HepG2 (cell line): ENCODE results near the gene PTMA. TPM values are rescaled to one million over a fixed set of nuclear protein-coding genes. Genes with fewer than 3 reads are reported as not detected.

Experiments
- AHR ChIP-seq: IDR thresholded peaks from 2 replicates; pipeline ENCODE4 v1.6.1; 2018; ENCODE audit warnings: missing genetic modification reagents, missing compliant biosample characterization
- FOXM1 ChIP-seq: sonication (generic); formaldehyde crosslinking; IDR thresholded peaks from 2 replicates; pipeline ENCODE4 v1.5.0; 2020; ENCODE audit warnings: missing genetic modification reagents
- GATAD1 ChIP-seq: IDR thresholded peaks from 2 replicates; pipeline ENCODE4 v1.6.1; 2016; ENCODE audit warnings: missing genetic modification reagents, missing compliant biosample characterization
- HOXA7 ChIP-seq: sonication (generic); formaldehyde crosslinking; IDR thresholded peaks from 2 replicates; pipeline ENCODE4 v1.8.1; 2022; ENCODE audit warnings: mild to moderate bottlenecking, missing genetic modification reagents, moderate library complexity
- KAT7 ChIP-seq: IDR thresholded peaks from 2 replicates; pipeline ENCODE4 v1.6.1; 2018; ENCODE audit warnings: borderline replicate concordance, missing compliant biosample characterization
- KDM4B ChIP-seq: sonication (generic); formaldehyde crosslinking; IDR thresholded peaks from 2 replicates; pipeline ENCODE4 v1.4.0; 2020; ENCODE audit warnings: missing genetic modification reagents
- MAX ChIP-seq: IDR thresholded peaks from 2 replicates; pipeline ENCODE4 v1.6.1; 2012; ENCODE audit warnings: inconsistent platforms
- MXD4 ChIP-seq: IDR thresholded peaks from 2 replicates; pipeline ENCODE4 v1.6.1; 2016; ENCODE audit warnings: mild to moderate bottlenecking, missing biosample characterization, missing genetic modification reagents
- NFIB ChIP-seq: sonication (generic); formaldehyde crosslinking; IDR thresholded peaks from 2 replicates; pipeline ENCODE4 v1.9.0; 2021; ENCODE audit warnings: missing genetic modification reagents, mild to moderate bottlenecking, borderline replicate concordance
- RXRA ChIP-seq: sonication (generic); formaldehyde crosslinking; IDR thresholded peaks from 2 replicates; pipeline ENCODE4 v1.5.1; 2020; ENCODE audit warnings: missing genetic modification reagents
- SOX13 ChIP-seq, 3 experiments: fragments of 450-650 bp in 1 of 3; sonication (generic) in 1 of 3; formaldehyde crosslinking in 1 of 3; IDR thresholded peaks in 2 of 3; conservative IDR thresholded peaks in 1 of 3; 2 replicates each; pipeline versions ENCODE4 v1.5.0 to v1.6.1; 2016 to 2020; ENCODE audit warnings: antibody characterized with exemption in 1 of 3, mild to moderate bottlenecking in 1 of 3, missing compliant biosample characterization in 1 of 3, missing genetic modification reagents in 1 of 3, moderate library complexity in 1 of 3
- SP4 ChIP-seq: sonication (generic); formaldehyde crosslinking; IDR thresholded peaks from 2 replicates; pipeline ENCODE4 v1.8.1; 2023; ENCODE audit warnings: mild to moderate bottlenecking, missing genetic modification reagents
- TOE1 ChIP-seq: sonication (generic); formaldehyde crosslinking; IDR thresholded peaks from 2 replicates; pipeline ENCODE4 v1.4.0; 2020; ENCODE audit warnings: mild to moderate bottlenecking, missing genetic modification reagents
- ZBTB14 ChIP-seq: sonication (generic); formaldehyde crosslinking; IDR thresholded peaks from 2 replicates; pipeline ENCODE4 v1.4.0; 2020; ENCODE audit warnings: missing genetic modification reagents
- ZEB1 ChIP-seq: IDR thresholded peaks from 2 replicates; pipeline ENCODE4 v1.6.1; 2012; ENCODE audit warnings: mild to moderate bottlenecking, low read depth, inconsistent platforms; ENCODE audit not compliant: insufficient replicate concordance
- ZKSCAN1 ChIP-seq: fragments of 150-350 bp; IDR thresholded peaks from 2 replicates; pipeline ENCODE4 v1.6.1; 2014; ENCODE audit warnings: low read length
- ZNF274 ChIP-seq: sonication (generic); formaldehyde crosslinking; IDR thresholded peaks from 2 replicates; pipeline ENCODE4 v1.5.1; 2020; ENCODE audit warnings: mild to moderate bottlenecking, missing genetic modification reagents
- ZNF280D ChIP-seq: sonication (generic); formaldehyde crosslinking; IDR thresholded peaks from 2 replicates; pipeline ENCODE4 v1.5.1; 2020; ENCODE audit warnings: mild to moderate bottlenecking, missing genetic modification reagents
- ZNF3 ChIP-seq: IDR thresholded peaks from 2 replicates; pipeline ENCODE4 v1.7.0; 2017; ENCODE audit warnings: inconsistent platforms
- ZNF383 ChIP-seq: sonication (generic); formaldehyde crosslinking; IDR thresholded peaks from 2 replicates; pipeline ENCODE4 v1.4.0; 2020; ENCODE audit warnings: missing genetic modification reagents, mild to moderate bottlenecking, borderline replicate concordance
- ZNF567 ChIP-seq: sonication (generic); formaldehyde crosslinking; IDR thresholded peaks from 2 replicates; pipeline ENCODE4 v1.8.1; 2023; ENCODE audit warnings: mild to moderate bottlenecking, missing genetic modification reagents, borderline replicate concordance
- polyA plus RNA-seq, 8 experiments: library from polyadenylated mRNA; depleted of rRNA in 3 of 8; stranded (reverse) in 7 of 8; unstranded in 1 of 8; fragments of >200 nt; fragmentation: Illumina TruSeq in 4 of 8; extraction: Trizol in 4 of 8; gene quantifications; 2 replicates each; pipeline versions ENCODE4 v1.2.1 to v1.2.3, GENCODE V29; 2011 to 2016; ENCODE audit warnings: low read depth in 4 of 8, missing spikeins in 1 of 8, mixed read lengths in 1 of 8; ENCODE audit not compliant: insufficient read depth in 1 of 8
- total RNA-seq, 5 experiments: library from RNA; depleted of rRNA; stranded (reverse); fragments of >200 nt; fragmentation: Illumina TruSeq; extraction: Trizol; gene quantifications; 2 replicates each; pipeline ENCODE4 v1.2.3, GENCODE V29; 2016; ENCODE audit warnings: low read depth in 1 of 5
- TF ChIP-seq, protein P1 (sequence below): sonication (generic); formaldehyde crosslinking; IDR thresholded peaks from 2 replicates; pipeline ENCODE4 v1.4.0; 2020; ENCODE audit warnings: missing genetic modification reagents

The PTMA gene
- total and polyA plus RNA-seq, 2 of the 13 experiments (the other 11 are each of a cell fraction or from before 2014, with no cell fraction given), result 190 to 1,086 TPM

GRCh38 chr2:231707625-231707926, 749 bp upstream of the PTMA start (continued):
- TF ChIP-seq ZKSCAN1 (no peak), SOX13 (IDR thresholded peaks at IDR 0.05) (no peak), SOX13 (CRISPR knock-in tag; conservative IDR thresholded peaks at IDR 0.05 in 1 of 2, IDR thresholded peaks at IDR 0.05 in 1 of 2) (no peak), ZNF383 (no peak), TOE1 (CRISPR knock-in tag) (no peak), KDM4B (no peak), ZBTB14 (no peak), ZNF567 (no peak), ZNF3 (CRISPR knock-in tag) (no peak), MAX (no peak), GATAD1 (CRISPR knock-in tag) (no peak), AHR (CRISPR knock-in tag) (0 out of 2 replicates have a peak, but pooled peaks have one; percentile 19), RXRA (CRISPR knock-in tag) (no peak; the same call in 1 of the 2 replicates), SP4 (0 out of 2 replicates have a peak, but pooled peaks have one; percentile 5), HOXA7 (CRISPR knock-in tag) (no peak), ZNF274 (CRISPR knock-in tag) (no peak), NFIB (no peak), FOXM1 (CRISPR knock-in tag) (no peak), KAT7 (CRISPR knock-in tag) (no peak), ZEB1 (no peak), ZNF280D (CRISPR knock-in tag) (no peak), MXD4 (no peak)
- TF ChIP-seq, protein P1, sequence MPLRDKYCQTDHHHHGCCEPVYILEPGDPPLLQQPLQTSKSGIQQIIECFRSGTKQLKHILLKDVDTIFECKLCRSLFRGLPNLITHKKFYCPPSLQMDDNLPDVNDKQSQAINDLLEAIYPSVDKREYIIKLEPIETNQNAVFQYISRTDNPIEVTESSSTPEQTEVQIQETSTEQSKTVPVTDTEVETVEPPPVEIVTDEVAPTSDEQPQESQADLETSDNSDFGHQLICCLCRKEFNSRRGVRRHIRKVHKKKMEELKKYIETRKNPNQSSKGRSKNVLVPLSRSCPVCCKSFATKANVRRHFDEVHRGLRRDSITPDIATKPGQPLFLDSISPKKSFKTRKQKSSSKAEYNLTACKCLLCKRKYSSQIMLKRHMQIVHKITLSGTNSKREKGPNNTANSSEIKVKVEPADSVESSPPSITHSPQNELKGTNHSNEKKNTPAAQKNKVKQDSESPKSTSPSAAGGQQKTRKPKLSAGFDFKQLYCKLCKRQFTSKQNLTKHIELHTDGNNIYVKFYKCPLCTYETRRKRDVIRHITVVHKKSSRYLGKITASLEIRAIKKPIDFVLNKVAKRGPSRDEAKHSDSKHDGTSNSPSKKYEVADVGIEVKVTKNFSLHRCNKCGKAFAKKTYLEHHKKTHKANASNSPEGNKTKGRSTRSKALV (CRISPR knock-in tag), result no peak
